GM04503 (cell line): ENCODE results near the gene IL20RB.
"Not testable (repeated sequence)": the region's sequence is repeated elsewhere in the genome, so short reads cannot be mapped to it uniquely, and the experiment has no call there.

ENCODE experiments used
- DNase-seq: peaks from one replicate; pipeline ENCODE4 v3.0.0-alpha.2; 2012; ENCODE audit warnings: low read depth

Gene IL20RB

GRCh38 chr3:136946978-136947377, 10.8 kb upstream of the IL20RB start:
- no peak for DNase-seq

GRCh38 chr3:136947477-136947876, 10.3 kb upstream of the IL20RB start:
- no peak for DNase-seq

GRCh38 chr3:136949146-136949545, 8.6 kb upstream of the IL20RB start:
- no peak for DNase-seq

GRCh38 chr3:136949708-136950107, 8.1 kb upstream of the IL20RB start:
- no peak for DNase-seq

- DNase-seq = no peak
Observed at GRCh38 chr3:136950623-136951022, 7.2 kb upstream of the IL20RB start.

GRCh38 chr3:136952292-136952691, 5.5 kb upstream of the IL20RB start:
- no peak for DNase-seq

GRCh38 chr3:136954251-136954650, 3.5 kb upstream of the IL20RB start:
- DNase-seq = no peak

GRCh38 chr3:136954980-136955780, 2.6 kb upstream of the IL20RB start:
- no peak for DNase-seq

- DNase-seq = peak; percentile 82
Observed at GRCh38 chr3:136955813-136956212, 2.0 kb upstream of the IL20RB start.

GRCh38 chr3:136956971-136957370, 812 bp upstream of the IL20RB start:
- DNase-seq = no peak

GRCh38 chr3:136958939-136959338, 1.2 kb downstream of the IL20RB start:
- no peak for DNase-seq

- DNase-seq = no peak
Observed at GRCh38 chr3:136959599-136959998, 1.8 kb downstream of the IL20RB start.

GRCh38 chr3:136960838-136961836, 3.4 kb downstream of the IL20RB start:
- peak; percentile 60 for DNase-seq

- DNase-seq = no peak
Observed at GRCh38 chr3:136962927-136963326, 5.1 kb downstream of the IL20RB start.

GRCh38 chr3:136969539-136969938, 11.8 kb downstream of the IL20RB start:
- DNase-seq = not testable (repeated sequence)

- DNase-seq = no peak
Observed at GRCh38 chr3:136973352-136973751, 15.6 kb downstream of the IL20RB start.

GRCh38 chr3:136974670-136975069, 16.9 kb downstream of the IL20RB start:
- DNase-seq = no peak

GRCh38 chr3:136979204-136979603, 21.4 kb downstream of the IL20RB start:
- no peak for DNase-seq

GRCh38 chr3:136979684-136980083, 21.9 kb downstream of the IL20RB start:
- no peak for DNase-seq

- DNase-seq = no peak
Observed at GRCh38 chr3:136982033-136982432, 24.2 kb downstream of the IL20RB start.

GRCh38 chr3:136982520-136983138, 24.8 kb downstream of the IL20RB start:
- no peak for DNase-seq

- DNase-seq = no peak
Observed at GRCh38 chr3:136984837-136985236, 27.1 kb downstream of the IL20RB start.
